Activated CD8-positive, alpha-beta memory T cell treated with anti-CD3 and anti-CD28 coated beads, Interleukin-2, amount 50 U/mL, for 48 hours (primary cell): ENCODE data around the gene FGF22.

Source experiments
- DNase-seq: peaks from one replicate; pipeline ENCODE4 v3.0.0-alpha.2; 2020

FGF22 gene

DNA sequence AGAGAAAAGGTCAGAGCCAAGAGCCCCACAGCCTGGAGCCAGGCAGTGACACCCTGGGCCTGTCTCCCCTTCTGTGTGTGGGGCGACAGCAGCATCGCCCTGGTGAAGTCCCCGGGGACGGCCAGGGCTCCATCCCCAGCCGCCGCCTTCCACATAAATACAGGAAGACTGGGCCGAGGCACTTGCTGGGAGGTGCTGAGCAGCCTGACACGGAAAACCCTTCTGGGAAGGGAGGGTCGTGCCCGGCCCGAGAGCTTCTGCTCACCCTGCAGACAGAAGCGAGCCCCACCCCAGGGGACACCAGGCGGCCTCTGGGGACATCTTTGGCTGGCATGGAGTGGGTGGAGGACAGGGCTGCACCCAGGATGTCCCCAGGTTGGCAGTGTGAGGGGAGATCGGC is 5.1 kb downstream of the FGF22 start:
- DNase-seq, result no peak

DNA sequence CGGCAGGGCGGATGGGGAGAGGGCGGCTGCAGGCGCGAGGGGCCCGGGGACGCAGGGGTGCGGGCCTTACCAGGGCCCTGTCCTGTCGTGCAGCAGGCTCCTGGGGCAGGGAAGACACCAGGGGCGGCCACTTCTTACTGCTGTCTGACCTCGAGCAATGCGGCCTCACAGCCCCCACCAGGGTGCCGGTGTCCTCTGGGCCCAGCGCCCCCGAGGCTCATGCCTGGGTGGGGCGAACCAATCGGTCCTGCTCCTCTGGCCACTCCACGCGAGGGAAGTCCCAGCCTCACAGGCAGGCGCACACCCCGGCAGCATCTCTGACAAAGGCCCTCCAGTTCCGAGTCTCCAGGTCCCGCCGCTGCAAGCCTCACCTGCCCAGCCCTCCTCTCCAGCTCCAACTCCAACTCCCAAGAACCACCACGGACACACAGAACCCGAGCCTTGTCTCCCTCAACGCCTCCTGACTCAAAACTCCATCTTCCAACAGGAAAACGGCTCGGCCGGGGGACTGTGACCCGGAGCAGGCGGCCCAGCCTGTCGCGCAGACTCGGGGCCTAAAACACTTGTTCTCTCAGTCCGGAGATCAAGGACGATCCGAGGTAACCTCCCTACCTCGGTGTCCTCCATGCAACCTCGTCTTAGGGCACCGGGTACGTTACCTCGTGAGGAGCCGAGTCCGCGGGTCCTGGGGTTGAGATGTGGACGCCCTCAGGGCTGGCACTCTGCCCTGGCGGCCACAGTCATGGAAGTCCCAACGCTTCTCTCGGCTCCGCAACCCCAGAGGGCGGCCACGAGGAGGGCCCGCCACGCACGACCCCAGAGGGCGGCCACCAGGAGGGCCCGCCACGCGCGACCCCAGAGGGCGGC is 6.5 kb downstream of the FGF22 start:
- no peak for DNase-seq

GRCh38 chr19:646779-647565 is 7.3 kb downstream of the FGF22 start:
- DNase-seq, result no peak

GRCh38 chr19:647566-648284 is 8.0 kb downstream of the FGF22 start:
- no peak for DNase-seq

DNA sequence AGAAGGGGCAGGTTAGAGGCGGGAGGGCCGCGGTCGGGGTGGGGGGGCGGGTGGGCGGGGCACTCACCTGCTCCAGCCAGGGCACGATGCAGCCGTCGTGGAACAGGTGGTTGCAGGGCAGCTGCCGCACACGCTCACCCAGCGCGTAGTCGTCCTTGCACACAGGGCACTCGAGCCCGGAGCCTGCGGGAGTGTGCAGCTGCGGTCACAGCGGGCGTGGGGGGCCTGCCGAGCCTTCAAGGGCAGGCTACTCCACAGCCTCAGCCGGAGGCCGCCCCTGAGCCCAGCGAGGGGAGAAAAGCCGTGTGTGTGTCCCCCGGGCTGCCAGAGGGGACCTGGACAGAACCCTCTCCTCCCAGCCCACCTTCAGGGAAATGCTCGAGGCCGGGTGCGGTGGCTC is 8.6 kb downstream of the FGF22 start:
- DNase-seq, result no peak

- no peak for DNase-seq
Measured at GRCh38 chr19:648904-649801, 9.5 kb downstream of the FGF22 start.

GRCh38 chr19:650121-650520 is 10.4 kb downstream of the FGF22 start:
- DNase-seq, result no peak

DNA sequence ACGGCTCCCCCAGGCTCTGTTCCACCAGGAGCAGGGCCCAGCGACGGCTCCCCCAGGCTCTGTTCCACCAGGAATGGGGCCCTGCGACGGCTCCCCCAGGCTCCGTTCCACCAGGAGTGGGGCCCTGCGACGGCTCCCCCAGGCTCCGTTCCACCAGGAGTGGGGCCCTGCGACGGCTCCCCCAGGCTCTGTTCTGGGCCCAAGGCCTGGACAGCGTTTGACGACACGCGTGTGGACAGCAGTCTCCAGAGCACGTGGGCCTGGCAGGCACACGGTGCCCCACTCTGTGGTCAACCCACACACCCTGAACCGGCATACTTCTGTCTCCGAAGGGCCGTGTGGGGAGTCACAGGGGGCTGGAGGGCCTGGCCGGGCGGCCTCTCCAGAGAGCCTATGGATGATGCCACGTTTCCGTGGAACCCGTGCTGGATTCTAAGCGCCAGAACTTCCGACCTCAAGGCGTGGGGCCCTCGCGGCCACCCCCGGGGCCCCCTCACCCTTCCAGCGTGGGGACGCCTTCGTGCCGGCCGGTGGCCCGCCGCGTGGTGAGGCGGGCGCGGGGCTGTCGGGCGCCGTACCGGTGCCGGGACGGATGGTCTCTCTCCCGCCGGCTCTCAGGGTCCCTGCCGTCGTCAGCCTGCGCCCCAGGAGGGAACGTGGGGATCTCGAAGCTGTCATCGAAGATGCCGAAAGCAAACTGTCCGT is 11.6 kb downstream of the FGF22 start:
- no peak for DNase-seq

DNA sequence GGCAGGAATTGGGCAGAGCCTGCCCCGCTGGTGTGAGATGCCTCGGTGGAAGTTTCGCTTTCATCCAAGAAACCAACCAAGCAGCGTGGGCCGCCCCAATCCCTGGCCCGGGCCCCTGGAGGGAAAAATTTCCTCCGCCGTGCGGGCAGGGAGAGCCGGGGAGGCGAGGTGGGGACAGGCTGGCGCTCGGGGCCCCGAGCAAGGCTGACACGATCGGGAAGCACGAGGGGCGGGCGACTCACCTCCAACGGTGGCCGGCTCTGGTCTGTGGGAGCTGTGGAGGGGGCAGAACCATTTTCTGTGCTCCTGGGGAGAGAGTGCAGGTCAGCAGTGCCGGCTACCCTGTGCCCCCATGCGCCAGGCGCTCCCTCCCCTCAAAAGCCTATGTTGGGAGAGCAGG is 12.3 kb downstream of the FGF22 start:
- DNase-seq, result no peak

- no peak for DNase-seq
Measured at GRCh38 chr19:652467-653389, 13.0 kb downstream of the FGF22 start.

GRCh38 chr19:653425-653824 is 13.7 kb downstream of the FGF22 start:
- DNase-seq, result no peak

DNA sequence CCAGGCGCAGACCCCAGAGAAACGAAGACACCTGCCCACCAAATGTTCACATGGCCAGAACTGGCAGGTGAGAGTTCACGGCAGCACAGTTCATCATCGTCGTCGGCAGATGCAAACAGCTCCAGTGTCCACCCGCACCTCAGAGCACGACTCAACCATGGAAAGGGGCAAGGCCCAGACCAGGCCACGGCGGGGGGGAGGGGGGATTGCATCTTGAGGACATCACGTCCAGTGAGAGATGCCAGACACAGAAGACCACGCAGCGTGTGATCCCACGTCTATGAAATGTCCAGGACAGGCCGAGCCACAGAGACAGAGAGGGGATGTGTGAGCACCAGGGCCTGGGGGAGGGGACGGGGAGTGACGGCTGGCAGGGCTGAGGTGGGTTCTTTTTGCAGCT is 16.0 kb downstream of the FGF22 start:
- DNase-seq, result no peak

GRCh38 chr19:656751-657559 is 17.3 kb downstream of the FGF22 start:
- DNase-seq, result no peak

- no peak for DNase-seq
Measured at GRCh38 chr19:657611-658010, 17.9 kb downstream of the FGF22 start.

GRCh38 chr19:658059-658839 is 18.6 kb downstream of the FGF22 start:
- DNase-seq, result no peak

GRCh38 chr19:658916-659839 is 19.5 kb downstream of the FGF22 start:
- DNase-seq, result no peak

- no peak for DNase-seq
Measured at GRCh38 chr19:660793-661426, 21.2 kb downstream of the FGF22 start.
